ENCODE data around the gene SPATS2L.

- TF ChIP-seq CTCF (IDR thresholded peaks at IDR 0.05; ENCODE audit: low read length) (no peak), EZH2 (optimal IDR thresholded peaks at IDR 0.05; ENCODE audit: low read depth, low read length) (no peak)
Measured at GRCh38 chr2:200335657-200336056, 29.2 kb downstream of the SPATS2L start.

Data from MM.1S (cell line).